HG03565 (cell line): ENCODE results near the gene PTPRE.

ENCODE experiments used
- ATAC-seq: cut with Tn5 transposase; IDR thresholded peaks from one replicate; pipeline ENCODE4 v1.9.1; 2021; ENCODE audit warnings: mild to moderate bottlenecking, moderate library complexity; ENCODE audit not compliant: unreplicated experiment

The PTPRE gene

DNA sequence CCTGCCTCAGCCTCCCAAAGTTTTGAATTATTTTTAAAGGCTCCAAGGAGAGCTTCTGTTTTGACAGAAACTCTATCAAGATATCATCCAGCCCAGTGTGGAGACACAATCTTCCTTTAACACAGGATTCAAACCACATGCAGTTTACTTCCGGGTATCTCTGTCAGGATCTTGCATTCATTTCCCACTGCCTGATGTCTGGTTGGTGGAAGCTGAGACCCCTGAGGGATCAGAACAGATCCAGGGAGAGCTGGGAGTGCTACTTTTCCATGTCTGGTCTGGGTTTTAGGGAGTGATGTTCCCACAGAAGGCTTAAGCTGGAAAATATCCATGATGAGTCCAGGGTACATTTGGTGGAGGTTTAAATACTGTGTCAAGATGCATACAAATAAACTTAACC, 16.7 kb downstream of the PTPRE start:
- no peak for ATAC-seq

DNA sequence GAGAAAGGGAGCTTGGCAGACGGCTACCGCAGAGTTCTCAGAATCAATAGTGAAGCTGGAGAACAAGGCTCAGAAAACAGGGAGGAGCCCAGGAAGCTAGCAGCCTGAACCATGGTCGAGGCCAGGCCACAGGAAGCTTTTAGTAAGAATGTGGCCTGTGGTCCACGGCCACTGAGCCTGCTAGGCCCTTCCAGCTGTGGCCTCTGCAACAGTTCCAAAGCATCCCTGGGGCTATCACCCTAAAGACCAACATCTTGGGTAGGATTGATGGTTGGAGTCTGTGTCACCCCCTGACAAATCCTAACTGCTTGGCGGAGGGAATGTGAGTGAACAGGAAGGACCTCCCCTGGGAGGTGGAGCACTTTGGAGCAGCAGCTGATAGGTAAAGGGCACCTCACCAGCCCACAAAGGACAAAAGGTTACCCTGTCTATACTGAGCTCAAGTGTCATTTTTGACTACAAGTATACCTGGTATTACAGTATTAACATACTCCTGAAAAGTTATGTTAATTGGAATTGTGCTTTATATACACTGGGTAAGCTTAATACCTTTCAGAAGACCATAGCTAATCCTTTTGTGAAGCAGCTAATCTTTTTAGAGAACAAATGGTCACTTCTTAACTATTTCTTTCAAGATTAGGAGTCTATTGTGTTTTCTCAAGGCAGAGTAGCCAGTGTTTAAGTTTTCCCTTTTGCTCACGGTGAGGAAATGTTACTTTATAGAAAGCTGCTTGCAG, 18.7 kb downstream of the PTPRE start:
- ATAC-seq = no peak

DNA sequence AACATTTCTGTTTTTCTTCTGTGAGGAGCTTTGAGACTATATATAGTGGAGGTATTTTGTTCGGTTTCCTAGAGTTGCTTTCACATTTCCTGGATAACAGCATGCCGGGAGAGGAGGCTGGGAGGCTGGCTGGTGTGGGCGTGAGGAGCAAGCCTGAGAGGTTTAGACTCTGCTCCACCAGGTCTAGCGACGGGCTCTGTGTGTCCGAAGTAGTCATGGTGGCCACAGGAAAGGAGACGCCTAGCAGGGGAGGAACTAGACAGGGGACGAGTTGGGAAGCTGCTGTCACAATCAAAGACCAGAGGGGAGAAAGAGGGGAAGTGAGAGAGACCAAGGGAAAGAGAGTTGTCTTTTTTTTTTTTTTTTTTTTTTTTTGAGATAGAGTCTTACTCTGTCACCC, 19.6 kb downstream of the PTPRE start:
- ATAC-seq = no peak

DNA sequence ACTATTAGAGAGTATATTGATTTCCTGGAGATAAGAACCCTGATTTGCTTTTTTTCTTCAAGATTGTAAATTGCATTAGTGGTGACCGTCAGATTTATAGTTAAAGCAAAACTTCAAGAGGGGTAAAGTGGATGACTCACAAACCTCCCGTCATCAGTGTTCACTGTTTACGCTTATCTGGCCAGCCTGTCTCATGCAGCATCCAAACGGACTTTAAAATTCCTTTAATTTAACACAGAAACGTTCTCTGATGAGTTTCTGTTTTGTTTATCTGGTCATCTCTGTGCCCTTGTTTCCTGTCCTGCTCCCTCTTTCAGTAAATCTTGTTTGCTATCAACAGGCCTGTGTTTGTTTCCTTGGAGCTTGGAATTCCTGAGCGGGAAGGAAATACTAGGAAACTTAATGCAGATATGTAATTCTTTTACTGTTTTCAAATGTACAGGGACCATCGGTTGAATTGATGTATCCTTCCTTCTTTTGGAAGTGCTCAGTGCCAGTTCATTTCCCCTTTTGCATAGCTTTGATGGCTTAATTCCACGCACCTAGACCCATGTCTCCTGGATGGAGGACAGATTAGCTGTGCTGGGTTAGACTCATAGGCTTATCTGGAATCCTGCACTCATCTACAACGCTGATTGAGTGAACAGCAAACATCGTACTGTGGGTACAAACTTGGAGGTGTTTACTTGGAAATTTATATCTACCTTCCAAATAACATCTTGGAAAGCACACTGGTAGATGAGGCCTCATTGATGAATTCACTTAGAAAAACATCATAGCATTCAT, 21.3 kb downstream of the PTPRE start:
- no peak for ATAC-seq

DNA sequence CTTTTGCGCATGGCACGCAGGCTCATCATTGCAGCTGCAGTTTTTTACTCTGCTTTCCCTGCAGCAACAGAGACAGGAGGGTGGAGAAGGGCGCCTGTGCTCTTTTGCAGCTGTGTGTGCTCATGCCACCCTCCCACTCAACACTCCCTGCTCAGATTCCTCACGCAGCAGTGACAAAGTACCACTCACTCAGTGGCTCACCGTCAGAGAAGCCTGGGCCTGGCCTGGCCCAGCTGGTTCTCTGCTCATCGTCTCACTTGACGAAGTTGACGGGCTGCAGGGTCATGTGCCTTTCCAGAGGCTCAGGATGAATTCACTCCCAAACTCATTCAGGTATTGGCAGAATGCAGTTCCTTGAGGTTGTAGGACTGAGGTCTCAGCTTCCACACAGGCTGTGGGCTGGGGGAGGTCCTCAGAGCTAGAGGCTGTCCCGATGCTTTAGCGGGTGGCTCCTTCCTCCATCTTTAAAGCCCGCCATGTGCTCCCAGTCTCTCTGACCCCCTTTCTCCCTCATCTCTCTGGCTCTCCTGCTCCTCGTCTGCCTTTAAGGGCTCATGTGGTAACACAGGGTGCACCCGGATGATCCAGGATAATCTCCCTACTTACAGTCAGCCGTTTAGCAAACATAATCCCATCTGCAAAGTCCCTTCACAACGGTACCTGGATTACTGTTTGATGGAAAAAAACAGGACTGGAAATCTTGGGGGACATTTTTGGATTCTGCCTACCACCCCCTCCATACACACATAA, 25.8 kb downstream of the PTPRE start:
- ATAC-seq = no peak

DNA sequence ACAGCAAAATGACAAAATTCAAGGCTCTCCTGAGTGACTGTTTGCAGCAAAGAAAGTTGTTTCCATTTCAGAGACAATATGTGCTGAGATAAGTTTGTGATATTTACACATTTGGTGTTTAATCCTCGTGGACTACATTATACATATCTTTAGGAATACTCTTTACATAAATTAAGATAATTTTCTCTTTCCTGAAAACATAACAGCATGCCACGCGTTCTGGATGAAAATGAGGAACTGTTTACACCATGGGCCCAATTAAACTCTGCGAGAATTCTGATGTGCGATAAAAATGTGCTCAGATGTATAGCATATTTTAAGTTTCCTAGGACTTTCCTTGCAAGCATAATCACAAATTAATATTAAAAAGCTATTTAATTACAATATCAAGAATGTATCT, 26.4 kb downstream of the PTPRE start:
- ATAC-seq = no peak

DNA sequence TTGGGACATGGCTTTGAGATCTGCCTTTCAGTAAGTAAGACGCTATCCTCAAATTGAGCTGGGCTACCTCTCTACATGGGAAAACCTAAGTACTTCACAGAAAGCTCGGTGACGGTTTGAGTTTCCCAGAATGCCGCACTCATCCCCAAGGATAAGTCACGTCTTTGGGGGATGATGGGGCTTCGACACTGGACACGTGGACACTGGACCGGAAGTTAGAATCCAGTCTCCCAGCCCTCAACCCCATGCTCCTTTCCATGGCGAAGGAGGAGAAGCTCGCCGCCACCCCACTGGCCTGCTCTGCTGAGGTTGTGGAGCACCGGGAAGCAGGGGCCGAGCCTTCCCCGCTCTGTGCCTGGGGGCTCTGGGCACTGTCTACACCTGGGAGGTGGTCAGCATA, 27.5 kb downstream of the PTPRE start:
- no peak for ATAC-seq

DNA sequence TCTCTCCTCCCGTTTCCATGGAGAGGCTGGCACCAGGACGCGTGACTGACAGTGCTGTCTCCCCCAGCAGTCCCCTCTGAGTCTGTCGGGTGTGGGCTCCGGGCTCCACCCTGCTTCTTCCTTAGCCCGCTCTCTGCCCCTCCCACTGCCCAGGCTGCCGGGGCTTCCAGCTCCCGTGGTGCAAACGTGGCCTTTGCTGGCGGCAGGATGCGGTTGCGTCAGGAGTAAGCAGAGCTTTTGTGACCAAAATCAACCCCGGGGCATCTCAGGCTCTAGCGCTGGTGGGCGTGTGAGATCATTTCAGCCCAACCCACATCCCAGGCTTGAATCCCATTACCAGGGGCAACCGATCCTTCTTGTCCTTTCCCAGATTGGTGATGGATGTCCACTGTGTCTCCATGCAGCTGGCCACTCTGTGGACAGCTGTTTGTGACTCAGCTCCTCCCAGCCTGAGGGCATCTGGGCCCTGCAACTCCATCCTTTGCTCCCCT, 28.2 kb downstream of the PTPRE start:
- ATAC-seq = no peak

DNA sequence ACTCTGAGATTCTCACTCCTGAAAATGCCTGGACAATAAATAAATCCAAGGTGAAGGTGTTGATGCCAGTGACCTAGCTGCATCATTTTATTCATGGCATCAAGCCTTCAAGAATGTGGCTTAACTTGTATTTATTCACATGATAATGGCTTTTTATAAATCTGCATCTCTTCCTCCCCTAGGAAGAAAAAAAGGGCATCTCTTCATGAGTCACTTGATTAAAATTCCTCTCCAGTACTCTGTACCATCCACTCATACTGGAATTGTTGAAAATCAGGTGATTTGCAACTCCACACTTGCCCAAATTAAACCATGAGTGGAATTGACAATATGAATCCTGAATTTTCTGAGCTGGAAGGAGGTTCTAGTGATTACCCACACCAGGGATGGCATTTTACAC, 30.2 kb downstream of the PTPRE start:
- ATAC-seq = no peak

DNA sequence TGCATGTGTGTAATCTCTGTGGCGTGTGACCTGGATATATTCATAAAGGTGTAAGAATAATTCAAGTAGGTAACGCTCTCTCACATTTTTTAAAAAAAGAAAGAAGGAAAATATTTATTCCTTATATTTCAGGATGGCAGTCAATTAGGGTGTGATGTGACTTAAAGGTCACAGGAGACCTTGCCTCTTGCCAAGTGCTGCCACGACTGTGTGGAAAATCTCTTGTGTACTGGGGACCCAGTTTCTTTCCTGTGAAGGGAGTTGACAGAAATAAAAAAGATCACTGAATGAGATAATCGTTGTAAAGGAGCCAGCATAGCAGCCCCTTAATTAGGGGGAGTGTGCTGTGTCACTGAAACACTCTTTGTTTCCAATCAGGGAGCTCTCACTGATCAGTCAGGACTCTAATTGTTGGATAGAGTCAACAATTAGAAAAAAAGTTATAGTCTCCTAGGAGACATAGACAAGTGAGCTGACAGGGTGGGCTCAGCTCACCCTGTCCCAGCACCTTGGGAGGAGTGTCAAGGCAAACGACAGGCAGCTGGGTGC, 31.1 kb downstream of the PTPRE start:
- no peak for ATAC-seq

DNA sequence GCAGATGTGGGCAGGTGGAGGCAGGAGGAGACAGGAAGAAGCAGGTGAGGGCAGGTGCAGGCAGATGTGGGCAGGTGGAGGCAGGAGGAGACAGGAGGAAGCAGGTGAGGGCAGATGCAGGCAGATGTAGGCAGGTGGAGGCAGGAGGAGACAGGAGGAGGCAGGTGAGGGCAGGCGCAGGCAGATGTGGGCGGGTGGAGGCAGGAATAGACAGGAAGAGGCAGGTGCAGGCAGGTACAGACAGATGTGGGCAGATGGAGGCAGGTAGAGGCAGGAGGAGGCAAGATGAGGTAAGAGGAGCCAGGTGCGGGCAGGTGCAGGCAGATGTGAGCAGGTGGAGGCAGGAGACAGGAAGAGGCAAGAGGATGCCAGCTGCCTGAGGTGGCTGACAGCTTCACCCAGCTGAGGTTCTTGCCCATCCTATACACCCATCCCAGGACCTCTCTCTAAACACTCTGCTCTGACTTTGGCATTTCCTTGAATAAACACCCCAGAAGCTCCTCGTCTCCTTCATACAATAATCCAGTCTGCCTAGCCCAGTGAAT, 33.0 kb downstream of the PTPRE start:
- no peak for ATAC-seq

DNA sequence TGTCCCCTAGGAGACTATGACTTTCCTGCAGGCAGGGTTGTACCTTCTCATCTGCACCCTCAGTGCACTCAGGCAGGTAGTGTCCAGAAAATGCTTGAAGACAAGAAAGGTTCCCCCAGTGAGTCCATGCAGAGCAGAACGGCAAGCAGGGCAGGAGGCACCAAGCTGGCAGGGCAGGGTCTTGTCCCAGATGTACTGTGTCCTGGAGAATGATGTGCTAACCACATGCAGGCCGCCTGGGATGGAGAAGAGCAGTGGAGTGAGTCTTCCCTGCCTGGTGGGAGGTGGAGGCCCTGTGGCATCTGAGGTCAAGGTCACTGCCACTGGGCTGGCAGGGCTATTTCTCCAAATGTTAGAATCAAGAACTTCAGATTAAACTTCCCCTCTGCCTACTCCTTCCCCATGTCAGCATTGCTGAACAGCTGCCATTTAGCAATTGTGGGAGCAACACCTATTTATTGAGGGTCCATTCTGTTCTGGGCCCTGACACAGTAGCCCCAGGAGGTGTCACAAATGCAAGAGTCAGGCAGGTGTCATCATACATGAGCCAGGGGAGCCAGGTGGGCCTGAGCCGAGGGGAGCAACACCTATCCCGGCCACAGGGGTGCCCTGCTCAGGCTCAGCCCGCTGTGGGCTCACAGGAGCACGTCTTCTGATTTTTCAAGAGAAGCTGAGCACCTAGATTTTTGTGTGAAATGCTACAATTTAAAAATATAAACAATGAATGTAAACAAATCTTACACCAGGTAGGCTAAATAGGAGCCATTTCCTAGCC, 34.1 kb downstream of the PTPRE start:
- no peak for ATAC-seq

DNA sequence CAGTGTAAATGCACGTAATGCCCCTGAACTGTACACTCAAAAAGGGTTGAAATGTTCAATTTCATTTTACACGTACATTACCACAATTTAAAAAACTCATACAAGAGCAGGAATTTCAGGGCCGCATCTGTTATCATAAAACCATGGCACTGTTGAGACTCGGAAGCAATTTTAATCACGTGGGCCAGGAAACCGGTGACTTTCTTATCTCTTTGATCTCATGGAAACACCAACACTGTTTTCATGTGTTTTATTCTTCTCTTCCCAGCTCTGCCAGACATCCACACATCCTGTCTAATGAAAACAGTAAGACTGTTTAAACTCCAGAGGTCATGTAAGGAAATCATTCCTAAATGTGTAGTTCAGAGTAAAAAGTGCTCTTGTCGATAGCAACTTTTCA, 35.9 kb downstream of the PTPRE start:
- ATAC-seq = no peak

DNA sequence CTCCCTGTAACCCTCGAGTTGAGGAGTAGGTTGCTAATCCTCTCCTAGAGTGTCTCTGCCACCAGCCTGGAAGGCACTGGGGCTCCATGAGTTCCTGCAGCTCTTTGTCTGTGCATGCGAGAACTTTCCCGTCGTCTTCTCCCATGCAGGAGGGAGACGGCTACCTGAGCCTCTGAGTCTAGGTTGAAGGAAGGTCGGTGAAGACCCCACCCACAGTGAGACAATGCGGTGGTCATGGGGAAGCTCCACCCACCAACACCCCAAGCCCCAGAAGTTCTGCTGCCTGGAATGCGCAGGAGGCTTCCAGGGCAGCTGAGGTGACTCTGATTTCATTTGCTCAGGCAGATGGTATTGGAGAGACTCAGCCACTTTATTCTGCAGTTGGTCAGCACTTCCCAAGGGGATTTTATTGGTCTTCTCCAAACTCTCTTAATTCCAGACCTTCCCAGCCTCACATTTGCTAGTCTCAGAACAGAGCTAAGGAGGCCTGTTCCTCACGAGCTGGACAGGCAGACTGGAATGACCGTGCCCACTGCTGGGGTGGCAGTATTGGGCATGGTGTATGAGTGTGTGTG, 36.5 kb downstream of the PTPRE start:
- ATAC-seq = no peak

DNA sequence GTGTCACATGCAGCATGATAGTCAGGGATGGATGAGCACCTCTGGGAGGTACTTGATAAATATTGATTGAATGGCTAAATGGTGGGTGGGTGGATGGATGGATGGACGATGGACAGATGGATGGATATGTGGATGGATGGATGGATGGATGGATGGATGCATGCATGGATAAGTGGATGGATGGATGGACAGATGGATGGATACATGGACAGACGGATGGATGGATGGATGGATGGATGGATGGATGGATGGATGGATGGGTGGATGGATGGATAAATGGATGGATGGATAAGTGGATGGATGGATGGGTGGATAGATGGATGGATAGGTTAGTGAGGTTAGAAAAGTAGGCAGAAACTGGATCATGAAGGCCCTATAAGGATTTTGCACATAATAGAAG, 37.4 kb downstream of the PTPRE start:
- ATAC-seq = no peak

DNA sequence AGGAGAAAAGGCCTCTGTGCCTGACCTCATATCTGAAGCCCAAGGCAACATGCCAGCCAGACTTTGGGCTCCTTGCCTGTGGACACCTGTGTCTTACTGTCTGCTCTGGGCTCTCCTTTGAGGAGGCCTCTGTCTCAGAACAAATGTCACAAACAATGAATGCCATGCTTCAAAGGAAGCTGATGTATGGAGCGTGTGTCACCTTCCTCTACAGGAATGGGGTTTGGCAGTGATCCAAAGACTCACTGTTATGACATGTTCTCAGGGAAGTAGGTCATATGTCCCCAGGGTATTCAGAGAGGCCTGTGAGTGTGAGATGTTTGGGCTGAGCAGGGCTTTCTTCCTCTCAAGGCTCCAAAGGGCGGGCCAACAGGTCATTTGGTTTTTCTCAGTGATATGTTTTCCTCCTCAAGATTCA, 38.4 kb downstream of the PTPRE start:
- ATAC-seq = no peak

DNA sequence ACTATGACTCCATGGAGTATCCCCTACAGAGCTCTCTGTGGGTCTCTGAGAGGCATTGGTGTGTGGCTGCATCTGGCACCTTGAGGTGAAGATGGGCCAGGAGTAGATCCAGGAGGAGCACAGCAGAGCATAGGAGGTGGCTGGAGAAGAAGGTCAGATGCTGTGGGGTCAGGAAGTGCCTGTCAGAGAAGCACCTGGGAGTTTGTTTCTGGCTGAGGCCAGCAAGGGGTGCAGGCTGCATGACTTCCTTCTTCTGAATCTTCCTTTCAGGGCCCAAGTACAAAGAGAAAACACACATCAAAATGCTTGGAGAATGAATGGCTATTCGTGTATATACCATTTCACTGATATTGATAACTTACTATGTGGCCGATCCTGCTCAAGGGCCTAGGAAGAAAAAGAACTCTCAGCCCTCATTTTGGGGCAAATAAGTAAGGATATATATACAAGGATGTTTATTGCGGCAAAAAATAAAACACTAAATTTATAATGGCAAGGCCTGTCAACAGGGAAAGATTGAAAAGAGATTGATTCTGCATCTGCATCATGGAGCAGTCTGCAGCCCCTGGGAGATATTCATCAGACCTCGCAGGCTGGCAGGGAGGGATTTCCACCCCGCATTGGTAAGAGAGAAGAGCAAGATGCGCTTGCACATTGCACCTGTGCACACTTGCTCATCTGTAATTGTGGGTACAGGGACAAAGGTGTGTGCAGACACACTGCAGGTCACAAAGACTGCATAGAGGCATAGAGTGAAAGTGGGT, 39.2 kb downstream of the PTPRE start:
- ATAC-seq = no peak

DNA sequence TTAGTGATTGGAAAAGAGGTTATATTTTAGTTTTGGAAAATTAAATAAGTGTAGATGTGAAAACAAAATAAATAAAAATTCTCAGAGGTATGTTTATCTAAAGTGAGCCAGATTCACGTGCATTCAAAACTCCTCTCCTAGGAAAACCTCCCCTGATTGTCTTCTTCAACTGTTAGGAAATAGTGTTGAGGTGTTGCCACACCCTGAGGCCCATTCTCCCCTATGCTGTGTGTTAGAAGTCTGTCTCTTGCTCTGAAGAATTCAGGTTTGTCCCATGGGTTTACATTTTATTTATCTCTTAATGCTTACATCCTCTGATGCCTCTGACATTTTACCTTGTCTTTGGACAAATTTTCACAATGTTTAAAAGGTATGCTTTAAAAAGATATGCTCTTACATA, 40.3 kb downstream of the PTPRE start:
- ATAC-seq = no peak

DNA sequence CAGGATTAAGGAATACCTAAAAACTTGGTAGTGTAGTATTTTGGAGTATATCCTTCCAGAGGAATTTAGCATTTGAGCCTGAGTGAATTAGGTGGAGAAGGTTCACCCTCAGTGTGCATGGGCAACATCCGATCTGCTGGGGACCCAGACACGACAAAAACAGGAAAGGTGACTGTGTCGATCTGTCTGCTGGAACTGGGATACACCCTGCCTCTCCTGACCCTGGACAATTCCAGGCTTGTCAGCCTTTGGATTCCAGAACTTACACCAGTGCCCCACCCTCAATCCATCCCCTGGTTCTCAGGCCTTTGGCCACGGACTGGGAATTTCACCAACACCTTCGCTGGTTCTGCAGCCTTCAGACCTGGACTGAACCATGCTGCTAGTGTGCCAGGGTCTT, 41.9 kb downstream of the PTPRE start:
- ATAC-seq = no peak
